NCI-H524 treated with DMSO at 0.1 percent for 48 hours (cell line): ENCODE measurements around the gene PODN.

ENCODE experiments used
- DNase-seq: peaks from one replicate; lab custom pipeline; 2025; lab: John Stamatoyannopoulos, UW

The PODN gene

DNA sequence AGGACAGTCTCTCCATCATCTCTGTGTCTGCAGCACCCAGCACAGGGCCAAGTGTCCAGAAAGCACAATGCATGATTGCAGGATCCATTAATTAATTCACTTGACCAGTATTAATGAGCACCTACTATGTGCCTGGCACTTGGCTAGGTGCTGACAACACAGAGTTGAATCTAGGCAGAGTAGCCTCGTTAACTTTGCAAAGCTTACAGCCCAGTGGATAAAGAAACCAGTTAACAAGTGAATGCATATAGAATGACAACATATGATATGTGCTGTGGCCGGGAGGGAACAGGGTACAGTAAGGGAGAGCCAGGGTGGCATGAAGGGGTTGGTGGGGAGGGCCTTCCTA is 69.6 kb downstream of the PODN start:
- DNase-seq: no peak

GRCh38 chr1:53132176-53132575 is 70.2 kb downstream of the PODN start:
- no peak for DNase-seq

- DNase-seq: peak; percentile 37
These were observed 71.4 kb downstream of the PODN start for GRCh38 chr1:53133261-53134041.

GRCh38 chr1:53134042-53134485 is 72.1 kb downstream of the PODN start:
- no peak for DNase-seq
